D721Med (cell line): ENCODE measurements around the gene EVI2A.

ENCODE experiments used
- DNase-seq: peaks from one replicate; pipeline ENCODE4 v3.0.0; 2011; ENCODE audit warnings: low spot score; ENCODE audit not compliant: insufficient read length
- FAIRE-seq: peaks from 2 replicates; lab custom pipeline; 2011; peaks lifted over from hg19 to GRCh38; lab: Jason Lieb, UNC
- CTCF ChIP-seq: IDR thresholded peaks from 2 replicates; pipeline ENCODE4 v1.5.1; 2012; ENCODE audit warnings: mild to moderate bottlenecking, control low read depth; ENCODE audit not compliant: insufficient read depth; ENCODE audit errors: missing control alignments

Gene EVI2A

GRCh38 chr17:31321481-31321880 is at the start of gene EVI2A:
Gene EVI2A (minus strand): TSS chr17:31321622. CDS start chr17:31319013, 2,609 bp downstream.
- TF ChIP-seq CTCF, result no peak
- DNase-seq (no peak), FAIRE-seq (no peak)

GRCh38 chr17:31369266-31369665 is 47.8 kb upstream of the EVI2A start:
- FAIRE-seq (no peak), DNase-seq (no peak)
- no peak for TF ChIP-seq CTCF

GRCh38 chr17:31366088-31366487 is 44.7 kb upstream of the EVI2A start:
- DNase-seq (no peak), FAIRE-seq (no peak)
- no peak for TF ChIP-seq CTCF

GRCh38 chr17:31364012-31364411 is 42.6 kb upstream of the EVI2A start:
- FAIRE-seq, result no peak

GRCh38 chr17:31357839-31358394 is 36.5 kb upstream of the EVI2A start:
- DNase-seq, result no peak
- TF ChIP-seq CTCF, result no peak
- no peak for FAIRE-seq

More at GRCh38 chr17:31364012-31364411, 42.6 kb upstream of the EVI2A start:
- no peak for DNase-seq
- TF ChIP-seq CTCF, result no peak

GRCh38 chr17:31357091-31357490 is 35.7 kb upstream of the EVI2A start:
- no peak for FAIRE-seq
- DNase-seq, result no peak
- no peak for TF ChIP-seq CTCF

GRCh38 chr17:31355935-31356334 is 34.5 kb upstream of the EVI2A start:
- DNase-seq, result no peak
- no peak for FAIRE-seq
- TF ChIP-seq CTCF, result no peak
